ENCODE data around the gene ATXN2. TPM values are rescaled to one million over a fixed set of nuclear protein-coding genes. Genes with fewer than 3 reads are reported as not detected.
A peak's percentile ranks its signal among the peaks of the same experiment; 100 is the strongest.

The ATXN2 gene
- polyA plus RNA-seq, 4 donors = 46.7 to 99.7 (median 77.6) TPM

- no peak for DNase-seq (ENCODE audit: low read depth in 4 of 4, low spot score in 2 of 4)
Observed at GRCh38 chr12:111443086-111443485, 156.0 kb downstream of the ATXN2 start.

- DNase-seq (ENCODE audit: low read depth in 4 of 4, low spot score in 2 of 4) = no peak
Observed at GRCh38 chr12:111442301-111443045, 156.6 kb downstream of the ATXN2 start.

DNA sequence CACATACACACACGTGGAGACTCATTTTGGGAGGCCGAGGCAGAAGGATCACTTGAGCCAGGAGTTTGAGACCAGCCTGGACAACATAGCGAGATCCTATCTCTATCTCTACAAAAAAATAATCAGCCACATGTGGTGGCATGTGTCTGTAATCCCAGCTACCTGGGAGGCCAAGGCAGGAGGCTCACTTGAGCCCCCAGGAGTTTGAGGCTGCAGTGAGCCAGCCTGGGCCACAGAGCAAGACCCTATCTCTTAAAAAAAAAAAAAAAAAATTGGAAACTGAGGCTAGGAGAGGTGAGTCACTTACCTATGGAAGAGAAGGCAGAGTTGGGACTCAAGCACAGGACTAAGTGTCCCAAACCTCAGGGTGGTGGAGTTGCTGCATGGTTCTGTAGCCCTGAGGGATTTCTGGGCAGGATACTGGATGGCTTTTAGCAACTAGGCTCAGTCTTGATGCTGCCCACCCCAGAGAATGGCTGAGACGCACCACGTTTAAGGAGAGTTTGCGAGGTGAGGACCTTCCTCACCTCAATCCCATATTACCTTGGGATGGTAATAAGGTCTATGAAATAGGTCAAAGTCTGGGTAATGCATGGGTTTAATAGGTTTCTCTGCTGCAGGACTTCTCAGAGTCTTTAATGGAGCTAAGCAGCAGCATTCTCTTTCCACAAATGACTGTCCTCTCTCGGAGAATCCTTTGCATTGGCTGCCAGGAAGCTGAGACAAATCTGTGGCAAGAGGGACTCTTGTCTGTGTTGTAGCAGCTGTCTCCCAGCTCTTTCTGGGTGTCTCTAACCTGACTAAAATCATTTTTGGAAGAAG, 157.8 kb downstream of the ATXN2 start:
- DNase-seq (ENCODE audit: low read depth in 4 of 4, low spot score in 2 of 4) = no peak

DNA sequence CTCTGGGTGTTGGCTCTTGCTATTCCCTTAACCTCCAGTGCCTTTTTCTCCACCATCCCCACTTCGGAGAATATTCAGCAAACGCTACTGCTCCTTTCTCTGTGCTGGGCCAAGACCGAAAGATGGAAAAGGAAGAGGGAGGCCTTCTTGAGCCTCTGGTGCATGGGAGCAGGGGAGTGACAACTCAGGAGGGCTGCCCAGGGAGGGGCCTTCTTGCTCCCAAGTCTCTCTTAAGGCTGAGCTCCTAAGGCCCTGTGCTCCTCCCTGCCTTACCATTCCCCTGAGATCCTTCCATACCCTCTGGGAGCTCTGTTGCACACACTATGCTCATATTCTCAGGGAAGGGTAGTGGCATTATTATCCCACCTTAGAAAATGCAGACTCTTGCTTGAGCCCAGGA, 158.5 kb downstream of the ATXN2 start:
- no peak for DNase-seq (ENCODE audit: low read depth in 4 of 4, low spot score in 2 of 4)

- DNase-seq (ENCODE audit: low read depth in 4 of 4, low spot score in 2 of 4) = no peak
Observed at GRCh38 chr12:111440152-111440551, 159.0 kb downstream of the ATXN2 start.

GRCh38 chr12:111439657-111440151, 159.4 kb downstream of the ATXN2 start:
- no peak for DNase-seq (ENCODE audit: low read depth in 4 of 4, low spot score in 2 of 4)

DNA sequence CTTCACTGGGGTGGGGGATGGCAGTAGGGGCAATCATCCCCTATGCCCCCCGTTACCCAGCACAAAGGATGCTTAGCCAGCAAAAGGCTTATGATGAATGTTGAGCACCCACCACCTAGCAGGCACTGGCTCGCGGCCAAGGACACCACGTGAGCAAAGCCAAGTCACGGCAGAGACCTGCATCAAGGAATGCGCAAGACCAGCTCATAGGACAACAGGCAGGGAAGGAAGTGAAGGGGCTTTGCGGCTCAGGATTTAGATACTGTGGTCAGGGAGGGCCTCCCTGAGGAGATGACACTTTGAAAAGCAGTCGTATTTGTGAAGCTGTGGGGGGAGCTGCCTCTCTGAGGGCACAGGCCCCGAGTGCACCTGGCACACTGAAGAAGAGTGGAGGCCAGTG, 160.6 kb downstream of the ATXN2 start:
- no peak for DNase-seq (ENCODE audit: low read depth in 4 of 4, low spot score in 2 of 4)

GRCh38 chr12:111437816-111438454, 161.2 kb downstream of the ATXN2 start:
- no peak for DNase-seq (ENCODE audit: low read depth in 4 of 4, low spot score in 2 of 4)

DNA sequence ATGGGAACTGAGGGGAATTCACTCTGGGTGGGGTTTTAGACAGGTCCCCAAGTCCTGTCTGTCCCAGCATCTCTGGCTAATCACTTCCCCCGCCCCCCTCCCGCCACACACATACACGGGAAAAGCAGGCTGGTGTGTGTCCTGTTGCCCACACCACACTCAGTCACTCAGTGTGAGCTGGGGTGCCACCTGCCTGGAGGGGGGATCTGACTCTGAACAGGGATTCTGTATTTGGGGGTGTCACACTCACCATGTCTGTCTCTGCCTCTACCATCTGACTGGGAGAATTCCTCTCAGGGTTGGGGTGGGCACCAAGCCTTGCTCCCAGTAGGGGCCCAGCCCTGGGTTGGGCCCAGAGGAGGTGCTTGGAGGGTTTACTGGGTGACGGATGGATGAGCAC, 162.3 kb downstream of the ATXN2 start:
- DNase-seq (ENCODE audit: low read depth in 4 of 4, low spot score in 2 of 4) = no peak

GRCh38 chr12:111436266-111436665, 162.8 kb downstream of the ATXN2 start:
- DNase-seq (ENCODE audit: low read depth in 4 of 4, low spot score in 2 of 4) = no peak

DNA sequence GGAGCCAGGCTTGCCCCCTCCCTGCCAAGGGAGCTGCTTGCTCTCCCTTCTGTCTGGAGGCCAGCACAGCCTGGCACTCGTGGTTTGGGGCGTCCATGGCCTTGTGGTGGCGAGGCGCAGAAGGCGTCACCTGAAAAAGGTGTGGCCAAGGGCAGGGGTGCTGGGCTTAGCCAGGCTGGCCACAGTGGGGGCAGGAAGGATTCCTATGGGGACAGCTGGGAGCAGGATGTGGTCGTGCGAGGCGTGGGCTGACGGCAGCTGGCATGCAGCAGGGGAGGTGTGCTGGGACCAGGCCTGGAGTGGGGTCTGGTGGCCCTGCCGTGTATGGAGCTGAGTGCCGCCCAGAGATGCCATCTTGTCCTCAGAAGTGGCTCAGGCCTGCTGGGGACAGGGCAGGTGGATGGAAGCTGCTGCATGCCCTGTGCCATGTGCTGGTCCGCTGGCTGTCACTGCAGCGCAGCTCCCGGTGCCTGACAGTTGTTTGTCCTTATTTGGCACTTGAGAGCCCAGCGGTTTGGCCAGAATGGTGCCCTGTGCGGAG, 163.4 kb downstream of the ATXN2 start:
- no peak for DNase-seq (ENCODE audit: low read depth in 4 of 4, low spot score in 2 of 4)

DNA sequence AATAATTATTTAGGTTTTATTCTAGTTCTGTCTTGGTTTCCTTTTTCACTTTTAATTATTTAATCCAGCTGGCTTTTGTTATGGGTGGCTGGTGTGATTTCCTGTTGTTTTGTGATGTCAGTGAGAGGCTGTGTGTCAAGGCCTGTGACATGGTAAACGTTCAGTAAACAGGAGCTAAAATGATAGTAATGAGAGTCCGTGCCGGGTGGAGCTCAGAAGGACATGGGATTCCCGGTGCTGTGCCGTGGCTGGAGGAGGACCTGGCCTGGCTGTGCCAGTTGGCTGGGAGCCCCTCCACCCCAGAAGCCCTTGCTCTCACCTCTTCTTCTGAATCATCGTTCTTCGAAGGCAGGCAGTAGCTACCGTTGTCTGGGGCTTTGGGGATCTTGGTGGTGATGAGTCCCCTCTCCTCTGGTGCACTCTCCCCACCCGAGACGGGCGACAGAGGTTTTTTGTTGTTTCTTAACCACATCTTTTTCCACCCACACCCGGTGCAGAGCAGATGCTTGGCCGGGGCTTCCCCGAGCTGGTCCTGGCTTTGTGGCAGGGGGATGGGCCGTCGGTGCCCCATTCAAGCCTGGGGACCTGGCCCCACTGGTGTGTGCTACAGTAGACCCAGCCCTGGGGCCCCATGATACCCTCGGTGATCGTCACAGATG, 164.3 kb downstream of the ATXN2 start:
- DNase-seq (ENCODE audit: low read depth in 4 of 4, low spot score in 2 of 4) = peak in 1 of 4 donors; percentile 41

DNA sequence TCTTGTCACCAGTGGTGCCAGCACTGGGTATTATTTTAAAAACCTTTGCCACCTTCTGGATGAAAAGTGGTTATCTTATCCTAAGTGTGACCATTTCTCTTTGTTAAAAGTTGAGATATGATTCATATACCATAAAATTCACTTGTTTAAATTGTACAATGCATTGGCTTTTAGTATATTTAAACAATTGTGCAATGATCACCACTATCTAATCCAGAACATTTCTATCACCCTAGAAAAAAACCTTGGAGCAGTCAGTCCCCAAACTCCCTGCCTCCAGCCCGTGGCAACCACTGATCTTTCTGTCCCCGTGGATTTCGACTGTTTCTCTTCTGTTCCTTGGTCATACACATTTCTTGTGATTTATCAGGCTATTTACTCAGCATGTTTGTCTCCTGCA, 165.1 kb downstream of the ATXN2 start:
- no peak for DNase-seq (ENCODE audit: low read depth in 4 of 4, low spot score in 2 of 4)

- DNase-seq (ENCODE audit: low read depth in 4 of 4, low spot score in 2 of 4) = no peak
Observed at GRCh38 chr12:111431772-111432171, 167.3 kb downstream of the ATXN2 start.

DNA sequence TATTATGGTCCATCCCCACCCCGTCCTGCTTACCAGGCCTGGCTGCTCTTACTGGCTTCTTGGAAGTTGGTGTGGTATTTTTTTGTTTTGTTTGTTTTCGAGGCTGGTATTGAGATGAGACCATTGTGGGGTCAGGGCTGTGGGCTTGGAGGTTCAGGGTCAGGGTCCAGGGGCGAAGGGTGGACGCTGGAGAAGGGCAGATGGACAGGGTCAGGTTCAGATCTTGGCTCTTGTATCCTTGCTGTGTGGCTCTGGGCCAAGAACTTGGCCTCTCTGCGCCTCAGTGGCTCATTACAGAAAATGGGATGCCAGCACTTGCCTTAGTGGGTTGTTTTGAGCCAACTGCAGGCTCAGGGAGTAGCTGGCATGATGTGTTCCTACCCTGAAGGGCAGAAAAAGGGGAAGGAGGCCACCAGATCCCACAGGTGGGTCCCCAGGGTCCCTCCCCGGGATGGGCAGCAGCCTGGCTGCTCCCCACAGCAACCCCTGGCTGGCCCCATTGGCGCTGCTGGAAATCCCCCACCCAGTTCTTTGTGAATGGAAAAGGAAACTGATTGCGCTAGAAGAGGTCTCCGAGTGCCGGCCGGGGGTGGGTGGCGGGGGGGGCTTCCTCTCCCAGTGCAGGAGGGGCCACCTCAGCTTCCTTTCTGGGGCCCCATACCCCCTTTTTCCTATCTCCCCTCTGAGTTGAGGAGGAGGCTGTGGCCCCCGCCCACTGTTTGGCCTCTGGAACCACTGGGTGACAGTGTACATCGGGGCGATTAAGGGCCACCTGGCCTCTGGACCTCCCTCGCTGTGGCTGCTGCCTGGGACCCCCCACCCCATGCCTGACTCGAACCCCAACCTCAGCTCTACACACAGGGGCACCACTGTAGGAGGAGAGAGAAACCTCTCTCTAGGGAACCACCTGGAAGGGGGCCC, 168.4 kb downstream of the ATXN2 start:
- no peak for DNase-seq (ENCODE audit: low read depth in 4 of 4, low spot score in 2 of 4)

DNA sequence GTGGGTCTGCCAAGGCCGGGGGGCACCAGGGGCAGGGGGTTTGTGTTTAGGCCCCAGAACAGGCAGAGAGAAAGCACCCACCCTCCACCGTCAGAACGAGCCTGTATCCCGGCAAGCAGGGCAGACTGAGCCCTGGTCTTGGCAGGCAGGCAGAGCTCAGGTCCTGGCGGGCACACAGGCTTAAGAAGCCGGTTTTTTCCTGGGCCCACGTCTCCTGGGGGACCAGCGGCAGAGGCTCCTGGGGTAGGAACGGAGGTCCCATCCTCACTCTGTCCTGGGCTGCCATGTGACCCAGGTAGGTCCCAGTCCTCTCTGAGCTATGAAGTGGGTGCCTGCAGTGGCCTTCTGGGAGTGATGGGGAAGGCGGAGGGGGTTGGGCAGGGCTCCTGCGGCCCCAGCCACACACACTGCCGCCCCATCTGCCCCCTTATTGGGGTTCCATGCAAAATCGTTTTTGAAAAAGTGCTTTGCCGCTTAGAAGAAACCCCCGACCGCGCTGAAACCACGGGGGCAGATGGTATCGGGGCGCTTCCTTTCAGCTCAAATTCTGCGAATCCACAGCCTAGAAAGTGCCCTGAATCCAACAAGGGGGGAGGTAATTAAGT, 169.2 kb downstream of the ATXN2 start:
- no peak for DNase-seq (ENCODE audit: low read depth in 4 of 4, low spot score in 2 of 4)

DNA sequence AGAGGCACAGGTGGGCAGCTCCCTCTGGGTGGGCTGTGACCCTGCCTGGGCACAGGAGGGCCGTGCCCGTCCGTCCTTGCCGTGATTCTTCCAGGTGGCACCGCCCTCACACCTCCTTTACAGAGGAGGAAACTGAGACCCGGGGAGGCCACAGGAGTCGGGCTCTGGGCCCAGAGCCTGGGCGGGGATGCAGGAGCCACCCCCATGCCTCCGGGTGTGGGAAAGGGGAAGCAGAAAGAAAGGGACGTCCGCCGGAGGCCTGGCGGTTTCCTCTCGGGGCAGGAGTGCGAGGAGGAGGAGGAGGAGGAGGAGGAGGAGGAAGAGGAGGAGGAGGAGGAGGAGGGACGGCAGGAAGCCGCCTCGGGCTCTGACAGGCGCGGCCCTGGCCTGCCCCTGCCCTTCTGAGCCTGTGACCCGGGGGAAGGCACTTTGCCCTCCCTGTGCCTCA, 170.4 kb downstream of the ATXN2 start:
- no peak for DNase-seq (ENCODE audit: low read depth in 4 of 4, low spot score in 2 of 4)

- no peak for DNase-seq (ENCODE audit: low read depth in 4 of 4, low spot score in 2 of 4)
Observed at GRCh38 chr12:111428081-111428727, 170.9 kb downstream of the ATXN2 start.
